ENCODE measurements around the gene LIME1.
"Not testable (repeated sequence)": the region's sequence is repeated elsewhere in the genome, so short reads cannot be mapped to it uniquely, and the experiment has no call there.

The LIME1 gene

GRCh38 chr20:63722967-63723622, 13.4 kb upstream of the LIME1 start:
- H3K4me1 ChIP-seq (ENCODE audit: control insufficient read depth, insufficient read depth, low read length); DNase-seq (ENCODE audit: low read depth); H3K9ac ChIP-seq (ENCODE audit: low read length); H3K27me3 ChIP-seq (replicated peaks; ENCODE audit: control insufficient read depth, insufficient read depth, low read length); H3K4me3 ChIP-seq (ENCODE audit: low read length): not testable (repeated sequence)
- Histone ChIP-seq H3K36me3 (ENCODE audit: control insufficient read depth, insufficient read depth, low read length, severe bottlenecking) (peaks cover 28% of the 10 kb centered on the region), H3K9me3 (ENCODE audit: control insufficient read depth, low read length) (peaks cover 11% of the 10 kb centered on the region)

- not testable (repeated sequence) for H3K4me3 ChIP-seq (ENCODE audit: low read length); H3K9ac ChIP-seq (ENCODE audit: low read length); H3K27me3 ChIP-seq (replicated peaks; ENCODE audit: control insufficient read depth, insufficient read depth, low read length); H3K9me3 ChIP-seq (ENCODE audit: control insufficient read depth, low read length); DNase-seq (ENCODE audit: low read depth); H3K4me1 ChIP-seq (ENCODE audit: control insufficient read depth, insufficient read depth, low read length)
- peaks cover 32% of the 10 kb centered on the region for H3K36me3 ChIP-seq (ENCODE audit: control insufficient read depth, insufficient read depth, low read length, severe bottlenecking)
Observed at GRCh38 chr20:63730189-63730733, 6.2 kb upstream of the LIME1 start.

- H3K4me3 ChIP-seq (ENCODE audit: low read length) = no peak overlapping the region
- no peak overlapping the region for H3K9ac ChIP-seq (ENCODE audit: low read length)
- no peak for DNase-seq (ENCODE audit: low read depth)
- H3K27me3 ChIP-seq (replicated peaks; ENCODE audit: control insufficient read depth, insufficient read depth, low read length) = no peaks in the 10 kb centered on the region
- no peaks in the 10 kb centered on the region for H3K9me3 ChIP-seq (ENCODE audit: control insufficient read depth, low read length)
- H3K36me3 ChIP-seq (ENCODE audit: control insufficient read depth, insufficient read depth, low read length, severe bottlenecking) = peaks cover 40% of the 10 kb centered on the region
- no peaks in the 10 kb centered on the region for H3K4me1 ChIP-seq (ENCODE audit: control insufficient read depth, insufficient read depth, low read length)
Observed at GRCh38 chr20:63731410-63731809, 5.1 kb upstream of the LIME1 start.

- Histone ChIP-seq H3K4me3 (ENCODE audit: low read length) (no peak overlapping the region), H3K4me1 (ENCODE audit: control insufficient read depth, insufficient read depth, low read length) (no peaks in the 10 kb centered on the region)
- DNase-seq (ENCODE audit: low read depth) = no peak
Observed at GRCh38 chr20:63732118-63733095, 4.1 kb upstream of the LIME1 start.

GRCh38 chr20:63733117-63733516, 3.3 kb upstream of the LIME1 start:
- Histone ChIP-seq H3K4me3 (ENCODE audit: low read length) (no peak overlapping the region), H3K36me3 (ENCODE audit: control insufficient read depth, insufficient read depth, low read length, severe bottlenecking) (peaks cover 40% of the 10 kb centered on the region), H3K4me1 (ENCODE audit: control insufficient read depth, insufficient read depth, low read length) (peaks cover under 1% of the 10 kb centered on the region), H3K9ac (ENCODE audit: low read length) (no peak overlapping the region), H3K9me3 (ENCODE audit: control insufficient read depth, low read length) (no peaks in the 10 kb centered on the region), H3K27me3 (replicated peaks; ENCODE audit: control insufficient read depth, insufficient read depth, low read length) (no peaks in the 10 kb centered on the region)
- no peak for DNase-seq (ENCODE audit: low read depth)

More at GRCh38 chr20:63732118-63733095, 4.1 kb upstream of the LIME1 start:
- peaks cover 40% of the 10 kb centered on the region for H3K36me3 ChIP-seq (ENCODE audit: control insufficient read depth, insufficient read depth, low read length, severe bottlenecking)
- H3K27me3 ChIP-seq (replicated peaks; ENCODE audit: control insufficient read depth, insufficient read depth, low read length) = no peaks in the 10 kb centered on the region
- no peaks in the 10 kb centered on the region for H3K9me3 ChIP-seq (ENCODE audit: control insufficient read depth, low read length)
- H3K9ac ChIP-seq (ENCODE audit: low read length) = no peak overlapping the region

GRCh38 chr20:63733579-63734081, 2.8 kb upstream of the LIME1 start:
- no peak for DNase-seq (ENCODE audit: low read depth)
- H3K36me3 ChIP-seq (ENCODE audit: control insufficient read depth, insufficient read depth, low read length, severe bottlenecking) = peaks cover 40% of the 10 kb centered on the region
- no peaks in the 10 kb centered on the region for H3K9me3 ChIP-seq (ENCODE audit: control insufficient read depth, low read length)
- peaks cover 6% of the 10 kb centered on the region for H3K4me1 ChIP-seq (ENCODE audit: control insufficient read depth, insufficient read depth, low read length)
- no peak overlapping the region for H3K9ac ChIP-seq (ENCODE audit: low read length)
- no peak overlapping the region for H3K4me3 ChIP-seq (ENCODE audit: low read length)
- H3K27me3 ChIP-seq (replicated peaks; ENCODE audit: control insufficient read depth, insufficient read depth, low read length) = no peaks in the 10 kb centered on the region

- H3K36me3 ChIP-seq (ENCODE audit: control insufficient read depth, insufficient read depth, low read length, severe bottlenecking) = peaks cover 40% of the 10 kb centered on the region
- DNase-seq (ENCODE audit: low read depth) = no peak
- H3K4me3 ChIP-seq (ENCODE audit: low read length) = no peak overlapping the region
Observed at GRCh38 chr20:63734111-63734945, 2.1 kb upstream of the LIME1 start.

GRCh38 chr20:63734946-63735858, 1.3 kb upstream of the LIME1 start:
- H3K36me3 ChIP-seq (ENCODE audit: control insufficient read depth, insufficient read depth, low read length, severe bottlenecking) = peaks cover 32% of the 10 kb centered on the region
- H3K4me3 ChIP-seq (ENCODE audit: low read length) = no peak overlapping the region
- no peak overlapping the region for H3K9ac ChIP-seq (ENCODE audit: low read length)
- DNase-seq (ENCODE audit: low read depth) = no peak
- H3K4me1 ChIP-seq (ENCODE audit: control insufficient read depth, insufficient read depth, low read length) = peaks cover 10% of the 10 kb centered on the region
- no peaks in the 10 kb centered on the region for H3K9me3 ChIP-seq (ENCODE audit: control insufficient read depth, low read length)
- no peaks in the 10 kb centered on the region for H3K27me3 ChIP-seq (replicated peaks; ENCODE audit: control insufficient read depth, insufficient read depth, low read length)

More at GRCh38 chr20:63734111-63734945, 2.1 kb upstream of the LIME1 start:
- Histone ChIP-seq H3K27me3 (replicated peaks; ENCODE audit: control insufficient read depth, insufficient read depth, low read length) (no peaks in the 10 kb centered on the region), H3K9ac (ENCODE audit: low read length) (no peak overlapping the region), H3K4me1 (ENCODE audit: control insufficient read depth, insufficient read depth, low read length) (peaks cover 10% of the 10 kb centered on the region), H3K9me3 (ENCODE audit: control insufficient read depth, low read length) (no peaks in the 10 kb centered on the region)

GRCh38 chr20:63736893-63737694, 630 bp downstream of the LIME1 start:
- Histone ChIP-seq H3K4me3 (ENCODE audit: low read length) (no peak overlapping the region), H3K27me3 (replicated peaks; ENCODE audit: control insufficient read depth, insufficient read depth, low read length) (no peaks in the 10 kb centered on the region), H3K36me3 (ENCODE audit: control insufficient read depth, insufficient read depth, low read length, severe bottlenecking) (peaks cover 32% of the 10 kb centered on the region), H3K4me1 (ENCODE audit: control insufficient read depth, insufficient read depth, low read length) (peaks cover 18% of the 10 kb centered on the region), H3K9ac (ENCODE audit: low read length) (no peak overlapping the region), H3K9me3 (ENCODE audit: control insufficient read depth, low read length) (no peaks in the 10 kb centered on the region)
- no peak for DNase-seq (ENCODE audit: low read depth)

Data from adipocyte (in vitro differentiated cells).